NCI-H748 (cell line): ENCODE results near the gene POGK.
A peak's percentile ranks its signal among the peaks of the same experiment; 100 is the strongest.
"Not testable (repeated sequence)": the region's sequence is repeated elsewhere in the genome, so short reads cannot be mapped to it uniquely, and the experiment has no call there.

Experiments used
- DNase-seq: peaks from one replicate; lab custom pipeline; 2025; ENCODE audit not compliant: unreplicated experiment; lab: John Stamatoyannopoulos, UW

Gene POGK

DNA sequence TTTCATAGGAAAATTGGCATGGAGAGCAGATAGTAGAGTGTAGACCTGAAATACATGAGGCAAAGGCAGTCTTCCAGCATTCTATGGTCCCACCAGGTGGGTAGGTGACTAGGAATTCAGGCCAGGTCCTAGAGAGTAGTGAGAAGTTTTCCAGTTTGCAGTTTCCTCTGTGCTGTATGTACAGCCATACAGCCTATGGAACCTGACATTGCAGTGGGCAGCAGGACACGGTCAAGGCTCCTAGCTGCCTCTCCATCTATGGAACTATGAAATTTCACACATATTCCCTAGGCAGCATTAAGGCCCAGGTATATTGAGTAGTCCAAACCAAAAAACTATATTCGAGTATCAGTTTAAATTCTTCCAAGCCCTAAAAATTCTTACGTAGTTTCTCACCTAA, 16.3 kb downstream of the POGK start:
- no peak for DNase-seq

DNA sequence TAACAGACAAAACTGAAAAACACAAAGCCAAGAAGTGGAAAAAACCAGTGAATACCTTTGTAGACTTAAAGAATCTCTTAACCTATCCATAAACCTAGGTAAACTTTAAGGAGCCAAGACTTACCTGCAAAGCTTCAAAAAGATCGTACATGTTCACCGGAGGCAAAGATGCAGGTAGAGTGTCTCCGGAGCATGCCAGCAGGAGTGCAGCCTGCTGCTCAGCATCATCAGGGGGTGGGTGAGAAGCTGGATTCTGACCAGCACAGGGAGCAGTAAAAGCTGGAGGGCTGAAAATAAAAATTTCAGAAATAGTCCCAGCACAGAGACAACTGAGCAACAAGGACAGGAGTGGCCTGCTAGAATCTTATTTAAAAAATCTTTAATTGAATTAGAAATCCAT, 18.7 kb downstream of the POGK start:
- DNase-seq = no peak

DNA sequence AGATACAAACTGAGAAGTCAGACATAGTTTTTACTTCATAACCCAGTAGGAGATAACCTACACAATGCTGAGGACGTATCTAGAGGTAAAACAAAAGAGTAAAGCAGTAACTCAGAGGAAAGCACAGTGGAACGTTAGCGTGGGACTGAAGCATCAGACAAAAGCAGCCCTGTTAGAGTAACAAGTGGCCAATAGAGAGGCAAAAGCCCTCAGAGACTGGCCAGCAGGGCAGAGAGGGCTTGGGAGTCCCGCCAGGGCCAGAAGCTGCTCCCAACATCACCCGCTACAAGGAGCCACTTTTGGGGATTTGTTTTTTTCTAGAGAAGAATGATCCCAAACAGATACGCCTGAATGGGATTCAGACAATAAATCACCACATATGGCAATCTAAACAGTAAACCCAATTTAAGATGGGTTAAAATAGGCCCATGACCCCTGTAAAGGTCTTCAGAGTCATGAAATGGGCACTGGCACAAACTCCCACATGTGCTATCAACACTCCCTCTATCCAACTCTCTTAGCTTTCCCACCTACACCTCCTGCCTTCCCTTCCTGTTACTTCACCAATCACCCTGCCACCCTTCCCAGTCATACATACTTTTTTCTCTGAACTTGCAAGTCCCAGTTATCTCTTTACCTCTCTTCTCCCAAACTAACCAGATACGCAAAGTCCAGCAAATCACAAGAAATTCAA, 19.6 kb downstream of the POGK start:
- no peak for DNase-seq

DNA sequence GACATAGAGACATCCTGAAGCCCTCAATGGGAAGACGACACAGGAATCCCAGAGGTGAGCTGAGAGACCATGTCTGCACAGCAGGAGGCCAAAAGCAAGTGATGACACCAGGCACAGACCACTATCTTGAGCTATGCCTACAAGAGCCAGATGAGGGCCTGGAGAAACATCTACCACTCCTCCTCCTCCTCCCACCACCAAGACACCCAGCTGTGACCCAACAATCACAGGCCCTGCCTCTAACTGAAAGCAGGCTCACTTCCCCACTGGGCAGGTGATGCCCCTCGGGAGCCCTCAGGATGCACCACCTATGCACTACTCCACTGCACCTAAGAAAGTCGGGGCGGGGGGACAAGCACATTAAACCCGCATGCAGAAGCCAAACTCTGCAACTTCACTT, 20.3 kb downstream of the POGK start:
- no peak for DNase-seq

DNA sequence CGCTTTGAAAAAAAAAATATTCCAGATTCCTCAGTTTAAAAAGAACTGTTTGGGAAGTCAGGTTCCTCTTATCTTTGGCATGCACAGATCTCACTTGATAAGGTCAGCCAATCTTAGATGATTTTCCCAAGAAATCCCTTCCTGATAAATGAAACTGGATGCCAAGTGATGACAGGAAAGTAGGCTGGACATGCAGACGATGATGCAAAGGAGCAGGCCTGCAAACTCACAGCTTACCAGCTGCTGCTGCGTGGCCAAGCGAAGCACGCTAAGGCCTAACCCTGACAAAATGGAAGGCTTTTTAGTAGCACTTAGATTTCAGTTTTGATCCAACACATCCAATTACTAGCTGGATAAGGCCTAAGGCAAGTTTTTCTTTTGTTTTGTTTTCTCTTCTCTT, 26.7 kb downstream of the POGK start:
- no peak for DNase-seq

DNA sequence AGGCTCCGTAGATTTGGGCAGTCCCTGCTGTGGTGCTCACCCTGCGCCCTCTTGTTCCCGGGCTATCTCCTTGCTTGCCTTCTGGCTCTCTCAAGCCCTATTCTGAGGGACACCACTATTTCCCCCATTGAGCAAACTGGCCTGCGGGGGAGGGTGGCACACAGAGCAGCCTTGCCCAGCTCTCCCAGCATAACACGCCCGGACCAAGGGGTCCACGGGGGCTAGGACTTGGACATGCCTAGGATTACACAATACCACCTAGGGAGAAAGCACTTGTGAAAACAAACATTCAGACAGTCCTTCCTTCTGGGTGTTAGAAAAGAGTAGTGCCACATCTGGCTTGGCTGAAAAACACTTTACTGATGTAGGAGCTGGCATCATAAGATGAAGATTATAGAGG, 29.4 kb downstream of the POGK start:
- DNase-seq = no peak

DNA sequence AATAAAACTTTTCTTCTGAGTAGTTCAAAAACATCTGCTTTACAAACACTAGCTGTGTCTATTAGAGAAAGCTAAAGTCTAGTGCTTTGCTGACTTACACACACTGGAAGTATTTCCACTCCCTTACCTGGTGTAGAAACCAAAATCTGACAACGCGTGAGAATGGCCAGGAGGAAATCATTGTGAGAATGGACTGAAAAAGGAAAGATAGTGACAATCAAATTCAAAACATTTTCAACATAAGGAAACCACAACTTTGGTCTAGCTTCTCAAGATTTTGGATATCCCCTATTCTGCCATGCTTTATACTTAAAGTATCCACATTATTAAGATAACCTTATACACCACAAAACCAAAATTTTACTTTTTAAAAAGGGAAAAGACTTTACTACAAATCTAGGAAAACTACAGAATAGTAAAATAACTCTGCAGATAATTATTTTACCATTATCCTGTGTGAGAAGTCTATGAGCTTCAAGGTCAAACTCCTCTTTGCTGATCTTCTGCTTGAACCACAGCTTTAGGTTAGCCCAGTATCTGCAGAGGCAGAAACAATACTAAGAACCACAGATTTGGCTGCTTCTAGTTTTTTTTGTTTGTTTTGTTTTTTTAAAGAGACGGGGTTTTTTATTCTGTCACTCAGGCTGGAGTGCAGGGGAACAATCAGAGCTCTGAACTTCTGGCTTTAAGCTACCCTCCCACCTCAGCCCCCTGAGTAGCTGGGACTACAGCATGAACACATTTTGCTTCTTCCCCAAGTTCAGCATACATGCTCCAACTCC, 30.2 kb downstream of the POGK start:
- no peak for DNase-seq

DNA sequence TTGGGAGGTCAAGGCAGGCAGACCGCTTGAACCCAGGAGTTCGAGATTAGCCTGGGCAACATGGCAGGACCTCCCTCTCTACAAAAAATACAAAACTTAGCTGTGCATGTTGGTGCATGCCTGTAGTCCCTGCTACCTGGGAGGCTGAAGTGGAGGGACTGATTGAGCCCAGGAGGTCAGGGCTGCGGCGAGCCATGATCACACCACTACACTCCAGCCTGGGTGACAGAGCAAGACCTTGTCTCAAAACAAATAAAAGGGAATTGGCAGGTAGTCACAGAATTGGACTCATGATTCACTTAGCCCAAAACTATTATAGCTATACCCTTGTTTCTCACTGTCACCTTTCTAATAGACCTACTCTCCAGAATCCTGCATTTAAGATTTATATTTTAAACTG, 31.3 kb downstream of the POGK start:
- DNase-seq = no peak

DNA sequence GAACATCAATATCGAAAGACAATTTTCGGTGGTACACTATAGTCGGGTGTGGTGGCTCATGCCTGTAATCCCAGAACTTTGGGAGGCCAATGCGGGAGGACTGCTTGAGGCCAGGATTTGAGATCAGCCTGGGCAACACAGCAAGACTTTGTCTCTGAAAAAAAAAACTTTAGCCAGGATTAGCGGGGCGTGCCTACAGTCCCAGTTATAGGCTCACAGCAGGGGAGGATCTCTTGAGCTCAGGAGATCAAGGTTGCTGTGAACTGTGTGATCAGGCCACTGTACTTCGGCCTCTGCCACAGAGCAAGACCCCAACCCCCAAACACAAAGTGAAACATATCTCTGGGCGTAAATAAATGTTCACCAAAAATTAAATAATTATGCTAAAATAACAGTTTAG, 35.2 kb downstream of the POGK start:
- no peak for DNase-seq

DNA sequence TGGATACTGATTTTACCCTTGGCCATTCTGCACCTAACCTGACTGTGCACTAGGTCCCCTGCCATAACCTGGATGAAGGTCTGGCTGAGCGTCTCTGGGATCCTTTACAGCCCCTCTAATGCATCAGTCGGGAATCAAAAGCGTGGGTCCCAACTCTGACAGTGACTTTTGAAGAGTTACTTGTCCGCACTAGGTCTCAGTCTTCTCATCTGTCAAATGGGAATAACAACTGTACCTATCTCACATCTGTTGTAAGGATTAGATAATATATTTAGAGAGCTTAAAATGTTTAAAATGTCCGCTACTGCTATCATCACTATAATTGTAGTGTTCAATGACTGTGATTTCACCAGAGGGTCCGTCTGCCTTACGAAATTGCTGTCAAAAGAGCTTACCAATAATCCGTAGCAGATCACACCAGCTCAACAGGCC, 36.0 kb downstream of the POGK start:
- peak; percentile 31 for DNase-seq

DNA sequence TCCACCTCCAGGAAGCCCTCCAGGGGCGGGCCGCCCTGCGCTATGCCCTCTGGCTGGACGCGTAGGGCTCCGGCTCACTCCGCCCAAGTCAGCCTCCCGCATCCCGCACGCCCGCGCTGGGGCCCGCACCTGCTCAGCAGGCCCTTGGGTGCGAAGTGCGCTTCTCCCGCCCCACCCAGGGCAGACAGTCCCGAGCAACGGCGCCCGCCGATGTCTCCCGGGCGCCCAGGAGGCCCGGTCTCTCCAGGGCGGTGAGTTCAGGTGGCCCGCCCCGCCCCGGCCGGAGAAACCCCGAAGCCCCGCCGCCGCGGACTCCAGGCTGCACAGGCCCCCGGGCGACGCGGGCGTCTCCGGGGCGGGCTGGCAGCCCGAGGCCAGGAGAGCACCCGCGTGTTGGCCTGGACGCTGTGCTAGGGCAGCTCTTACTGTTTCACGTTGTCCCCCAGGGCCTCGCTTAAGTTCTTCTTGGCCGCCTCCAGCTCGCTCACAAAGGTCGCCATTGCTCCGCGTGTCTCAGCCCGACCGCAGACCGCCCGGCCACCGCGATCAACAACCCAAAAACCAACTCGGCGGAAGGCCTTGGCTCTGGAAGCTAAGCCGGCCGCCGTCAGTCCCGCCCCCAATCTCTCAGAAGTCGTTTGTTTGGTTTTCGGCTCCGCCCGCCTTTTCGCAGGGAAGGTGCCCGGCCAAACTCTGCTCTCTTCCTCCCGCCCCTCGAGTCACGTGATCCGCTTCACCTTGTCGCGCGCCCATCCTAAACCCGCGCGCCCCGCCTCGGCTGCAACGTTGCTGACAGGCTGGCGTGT, 36.7 kb downstream of the POGK start, which contains the start of gene TADA1:
Gene TADA1 (minus strand): TSS at position 531 of the 806 bp plus-strand sequence. CDS start 31 bp downstream, at position 500.
- peak; percentile 99 for DNase-seq

DNA sequence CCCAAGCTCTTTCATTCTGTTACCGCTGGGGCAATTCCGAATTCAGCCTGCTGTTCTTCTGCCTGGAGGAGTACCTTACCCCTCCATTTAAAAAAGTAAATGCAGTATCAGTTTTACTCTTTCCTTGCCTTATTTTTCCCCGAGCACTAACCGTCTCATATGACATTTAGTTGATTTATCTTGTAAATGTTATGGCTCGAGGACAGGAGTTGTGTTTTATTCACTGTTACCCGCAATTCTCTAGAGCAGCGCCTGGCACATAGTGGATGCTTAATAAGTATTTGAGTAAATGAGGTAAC, 37.2 kb downstream of the POGK start:
- no peak for DNase-seq

DNA sequence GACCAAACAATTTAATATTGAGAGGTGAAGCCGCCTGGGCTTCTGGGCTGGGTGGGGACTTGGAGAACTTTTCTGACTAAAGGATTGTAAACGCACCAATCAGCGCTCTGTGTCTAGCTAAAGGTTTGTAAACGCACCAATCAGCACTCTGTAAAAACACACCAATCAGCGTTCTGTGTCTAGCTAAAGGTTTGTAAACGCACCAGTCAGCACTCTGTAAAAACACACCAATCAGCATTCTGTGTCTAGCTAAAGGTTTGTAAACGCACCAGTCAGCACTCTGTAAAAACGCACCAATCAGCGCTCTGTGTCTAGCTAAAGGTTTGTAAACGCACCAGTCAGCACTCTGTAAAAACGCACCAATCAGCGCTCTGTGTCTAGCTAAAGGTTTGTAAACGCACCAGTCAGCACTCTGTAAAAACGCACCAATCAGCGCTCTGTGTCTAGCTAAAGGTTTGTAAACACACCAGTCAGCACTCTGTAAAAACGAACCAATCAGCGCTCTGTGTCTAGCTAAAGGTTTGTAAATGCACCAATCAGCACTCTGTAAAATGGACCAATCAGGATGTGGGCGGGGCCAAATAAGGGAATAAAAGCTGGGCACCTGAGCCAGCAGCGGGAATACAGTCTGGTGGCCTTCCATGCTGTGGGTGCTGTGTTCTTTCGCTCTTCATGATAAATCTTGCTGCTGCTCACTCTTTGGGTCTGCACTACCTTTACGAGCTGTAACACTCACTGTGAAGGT, 39.1 kb downstream of the POGK start:
- DNase-seq = not testable (repeated sequence)

DNA sequence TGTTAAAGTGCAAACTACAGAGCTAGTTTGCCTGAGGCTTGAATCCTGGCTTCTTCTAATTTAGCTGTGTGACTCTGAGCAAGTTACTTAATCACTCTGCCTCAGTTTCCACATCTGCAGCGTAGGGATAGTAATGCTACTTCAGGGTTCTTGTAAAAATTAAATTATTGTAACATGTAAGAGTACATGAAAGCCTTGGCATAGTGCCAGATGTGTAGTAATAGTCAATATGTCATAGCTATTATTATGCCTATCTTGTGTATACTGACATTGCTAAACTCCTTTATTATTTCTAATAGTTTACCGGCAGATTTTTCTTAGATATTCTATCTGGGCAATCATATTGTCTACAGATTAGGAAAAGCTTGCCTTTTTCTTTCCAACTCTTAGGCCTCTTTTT, 43.6 kb downstream of the POGK start:
- no peak for DNase-seq

DNA sequence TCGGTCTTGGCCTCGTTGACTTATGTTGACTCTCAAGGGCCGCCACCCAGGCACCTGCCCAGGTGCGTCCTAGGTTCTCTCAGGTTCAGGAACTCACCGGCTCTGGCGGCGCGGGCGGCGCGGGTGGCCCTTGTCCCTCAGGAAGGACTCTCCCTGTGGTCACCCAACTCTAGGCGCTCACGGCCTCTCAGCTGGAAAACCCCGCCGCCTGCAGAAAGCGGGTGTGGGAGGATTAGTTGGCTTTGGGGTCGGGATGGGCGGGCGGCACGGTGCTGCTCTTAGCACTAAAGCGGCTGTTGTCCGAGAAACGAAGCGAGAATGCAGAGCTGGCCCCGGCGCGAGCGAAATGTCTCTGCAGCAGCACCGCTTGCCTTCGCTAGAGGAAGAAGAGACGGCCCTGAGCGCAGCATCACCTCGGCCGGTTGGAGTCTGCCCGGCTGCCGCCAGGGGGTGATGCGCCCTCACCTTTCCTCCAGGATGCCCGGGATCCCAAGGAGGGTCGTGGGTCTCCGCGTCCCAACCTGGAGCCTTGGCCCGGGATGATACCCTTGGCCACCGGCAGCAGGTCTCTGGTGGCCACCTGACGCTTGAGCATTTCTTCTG, 44.9 kb downstream of the POGK start:
- DNase-seq = no peak

DNA sequence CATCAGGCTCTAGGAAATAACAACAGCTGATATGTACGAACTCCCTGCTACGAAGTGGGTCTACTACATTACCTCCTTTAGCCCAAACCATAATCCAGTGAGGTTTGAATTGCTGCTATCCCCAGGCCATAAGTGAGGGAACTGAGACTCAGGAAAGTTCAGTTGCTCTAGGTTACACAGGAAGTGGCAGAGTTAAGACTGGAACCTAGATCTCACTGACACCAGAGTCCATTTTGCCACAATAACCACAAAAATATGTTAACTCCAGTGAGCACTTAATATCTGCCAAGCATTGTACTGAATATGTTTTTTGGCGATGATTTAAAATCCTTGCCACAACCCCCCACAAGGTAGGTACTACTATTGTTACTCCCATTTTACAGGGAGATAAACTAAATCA, 45.7 kb downstream of the POGK start:
- no peak for DNase-seq

DNA sequence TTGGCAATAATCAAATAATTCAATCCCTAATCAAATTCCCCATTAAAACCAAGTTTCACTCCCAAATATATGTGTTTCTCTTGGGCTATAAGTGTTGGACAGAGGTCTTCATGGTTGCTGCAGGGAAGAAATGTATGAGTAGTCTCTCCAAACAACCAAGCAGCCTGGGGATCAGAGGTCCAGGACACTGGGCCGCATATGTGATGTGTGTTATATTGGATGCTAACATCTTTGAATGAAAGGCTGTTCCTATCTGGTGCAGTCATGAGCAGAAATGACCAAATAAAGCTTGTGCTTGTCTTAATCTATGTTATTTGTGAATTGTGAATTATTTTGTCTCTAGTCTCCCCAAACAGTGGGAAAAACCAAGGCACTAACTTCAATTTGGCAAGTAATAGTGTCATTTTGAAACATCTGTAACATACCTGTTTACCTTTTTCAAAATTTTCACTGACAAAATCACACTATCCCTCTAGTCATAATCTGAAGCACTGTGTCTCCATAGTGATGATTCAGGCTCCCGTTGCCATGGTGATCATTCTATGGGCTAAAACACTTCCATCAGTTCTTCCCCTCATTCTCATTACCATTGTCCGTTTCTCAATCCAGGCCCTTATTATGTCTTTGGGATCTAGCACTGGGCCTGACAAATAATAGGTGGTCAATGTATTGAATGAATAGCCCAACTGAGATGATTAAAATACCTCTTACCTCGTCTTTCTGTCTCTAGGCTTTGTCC, 49.3 kb downstream of the POGK start:
- DNase-seq = peak; percentile 62

DNA sequence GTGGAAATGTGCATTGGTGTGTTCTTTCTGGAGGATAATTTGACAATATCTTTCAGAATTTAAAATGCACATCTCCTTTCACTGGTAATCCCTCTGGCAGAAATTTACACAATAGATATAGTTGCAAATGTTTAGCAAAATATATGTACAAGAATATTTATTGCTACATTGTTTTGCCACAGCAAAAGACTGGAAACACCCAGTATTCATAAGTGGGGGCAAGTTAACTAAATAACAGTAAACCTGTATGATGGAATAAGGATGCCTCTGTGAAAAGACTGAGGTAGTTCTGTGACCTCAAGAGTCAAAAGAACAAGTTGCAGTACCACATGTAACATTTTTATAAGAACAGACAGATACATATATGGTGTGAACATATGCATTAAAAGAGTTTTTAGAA, 50.5 kb downstream of the POGK start:
- DNase-seq = no peak

DNA sequence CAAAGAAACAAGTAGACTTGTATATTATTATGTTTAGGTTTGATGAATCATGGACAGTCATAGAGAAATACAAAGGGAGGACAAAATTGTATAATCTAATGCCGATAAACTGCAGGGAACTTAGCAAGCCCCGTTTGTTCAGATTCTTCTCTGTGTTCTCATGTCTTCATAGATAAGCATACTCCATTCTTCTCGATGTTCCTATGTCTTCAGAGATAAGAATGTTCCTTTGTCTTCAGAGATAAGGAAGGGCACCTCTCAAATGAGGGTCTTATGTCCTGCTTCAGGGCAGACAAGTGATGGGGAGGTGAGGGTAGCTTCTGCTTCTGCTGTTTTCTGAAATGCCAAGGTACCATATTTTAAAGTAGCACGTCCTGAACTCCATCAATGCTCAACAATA, 56.5 kb downstream of the POGK start:
- DNase-seq = no peak

DNA sequence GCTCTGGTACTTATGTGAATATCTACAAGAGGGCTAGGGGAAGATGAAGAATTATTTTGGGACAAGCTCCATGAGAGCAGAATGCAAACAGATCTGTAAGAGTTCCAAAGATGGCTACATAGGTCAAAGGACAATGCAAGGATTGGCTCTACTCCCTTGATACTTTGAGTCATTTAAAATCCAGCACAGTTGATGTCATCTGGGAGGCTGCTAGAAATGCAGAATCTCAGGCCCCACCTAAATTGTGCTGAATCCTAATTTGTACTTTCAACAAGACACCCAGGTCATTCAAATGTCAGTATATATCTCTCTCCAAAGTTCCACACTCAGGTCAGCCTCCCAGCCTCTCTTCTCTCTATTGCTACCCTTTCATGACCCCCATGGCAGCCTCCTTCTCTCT, 60.5 kb downstream of the POGK start:
- no peak for DNase-seq
